Endodermal cell (in vitro differentiated cells): ENCODE results near the gene NPY2R. TPM values are rescaled to one million over a fixed set of nuclear protein-coding genes. Genes with fewer than 3 reads are reported as not detected.

Experiments
- DNase-seq: peaks from one replicate; pipeline ENCODE4 v3.0.0-alpha.2; 2017
- H3K27ac ChIP-seq: 2 replicates; pipeline ENCODE4 v1.5.1; 2013; ENCODE audit warnings: mild to moderate bottlenecking, low read depth, low read length, moderate library complexity
- H3K27me3 ChIP-seq: 2 replicates; pipeline ENCODE4 v1.6.1; 2013; ENCODE audit warnings: mild to moderate bottlenecking, low read length, moderate library complexity; ENCODE audit not compliant: insufficient read depth, control insufficient read depth, poor library complexity, severe bottlenecking
- H3K36me3 ChIP-seq: 2 replicates; pipeline ENCODE4 v1.7.0; 2013; ENCODE audit warnings: mild to moderate bottlenecking, low read length, moderate library complexity; ENCODE audit not compliant: control insufficient read depth, insufficient read depth
- H3K4me1 ChIP-seq: one replicate; pipeline ENCODE4 v1.7.0; 2013; ENCODE audit warnings: low read length; ENCODE audit not compliant: control insufficient read depth, insufficient read depth
- H3K4me3 ChIP-seq: 2 replicates; pipeline ENCODE4 v1.5.1; 2013; ENCODE audit warnings: mild to moderate bottlenecking, low read length, moderate library complexity
- H3K9ac ChIP-seq: 2 replicates; pipeline ENCODE4 v1.6.1; 2013; ENCODE audit warnings: mild to moderate bottlenecking, low read length, moderate library complexity; ENCODE audit not compliant: poor library complexity, severe bottlenecking; ENCODE audit errors: extremely low read depth
- H3K9me3 ChIP-seq: 2 replicates; pipeline ENCODE4 v1.6.1; 2013; ENCODE audit warnings: mild to moderate bottlenecking, low read length, moderate library complexity; ENCODE audit not compliant: control insufficient read depth
- H3K27ac Mint-ChIP-seq: 2 replicates; pipeline ENCODE4 v1.8.0; 2020; ENCODE audit warnings: mixed read lengths
- H3K27me3 Mint-ChIP-seq: 2 replicates; pipeline ENCODE4 v1.8.0; 2021; ENCODE audit warnings: mild to moderate bottlenecking, mixed read lengths; ENCODE audit not compliant: insufficient read depth
- H3K36me3 Mint-ChIP-seq: 2 replicates; pipeline ENCODE4 v1.8.0; 2020; ENCODE audit warnings: low read depth, mixed read lengths
- H3K4me1 Mint-ChIP-seq: 2 replicates; pipeline ENCODE4 v1.8.0; 2020; ENCODE audit warnings: mixed read lengths
- H3K4me3 Mint-ChIP-seq: 2 replicates; pipeline ENCODE4 v1.8.0; 2020; ENCODE audit warnings: mild to moderate bottlenecking, moderate library complexity, mixed read lengths
- H3K9me3 Mint-ChIP-seq: 2 replicates; pipeline ENCODE4 v1.8.0; 2020; ENCODE audit warnings: mild to moderate bottlenecking, mixed read lengths
- CTCF ChIP-seq: fragments of 200-600 bp; sonication (generic); conservative IDR thresholded peaks from 2 replicates; pipeline ENCODE4 v1.5.0; 2021; ENCODE audit warnings: antibody characterized with exemption, mild to moderate bottlenecking
- WGBS, 2 experiments: methylation state at CpG; one replicate each; pipeline versions ENCODE4 v1.1.5 to v1.1.7; 2013; ENCODE audit warnings: missing lambda C conversion rate in 2 of 2, mixed read lengths in 1 of 2; ENCODE audit not compliant: insufficient coverage in 1 of 2, insufficient read length in 1 of 2; 5-methylcytosine and 5-hydroxymethylcytosine counted together
- total RNA-seq, 2 donors: library from RNA; stranded (reverse); fragmentation: NEBNext Ultra II Directional in 1 of 2; extraction: Animal tissue kit (Norgen Biotek cat#: 25700) in 1 of 2; gene quantifications; 2 replicates in 1 of 2; 3 replicates in 1 of 2; pipeline ENCODE4 v1.2.1, GENCODE V29; 2021

Gene NPY2R
- total RNA-seq, 2 donors from 2014 or later, result not detected

- no peaks in the 10 kb centered on the region for H3K36me3 Mint-ChIP-seq
- no peaks in the 10 kb centered on the region for H3K27me3 Mint-ChIP-seq
- TF ChIP-seq CTCF, result no peak
- 76 to 77% methylated on average over 3 to 4 of the region's 4 CpGs for WGBS, 2 experiments
- Histone ChIP-seq H3K9ac (no peak overlapping the region), H3K9me3 (no peaks in the 10 kb centered on the region), H3K4me1 (no peaks in the 10 kb centered on the region), H3K27me3 (no peaks in the 10 kb centered on the region), H3K4me3 (no peak overlapping the region), H3K36me3 (no peaks in the 10 kb centered on the region), H3K27ac (no peak overlapping the region)
- no peak overlapping the region for H3K4me3 Mint-ChIP-seq
- H3K9me3 Mint-ChIP-seq, result no peaks in the 10 kb centered on the region
- no peak overlapping the region for H3K27ac Mint-ChIP-seq
- no peaks in the 10 kb centered on the region for H3K4me1 Mint-ChIP-seq
- no peak for DNase-seq
These were observed 37.9 kb upstream of the NPY2R start for GRCh38 chr4:155170569-155170968.

- Mint-ChIP-seq H3K36me3 (no peaks in the 10 kb centered on the region), H3K9me3 (no peaks in the 10 kb centered on the region)
- H3K9me3 ChIP-seq, result no peaks in the 10 kb centered on the region
These were observed 35.1 kb upstream of the NPY2R start for GRCh38 chr4:155173371-155173770.

GRCh38 chr4:155174668-155175067 is 33.8 kb upstream of the NPY2R start:
- 100% methylated on average over 1 of the region's 1 CpG; no CpG with 5 or more reads in 1 of the 2 experiments for WGBS, 2 experiments

More at GRCh38 chr4:155173371-155173770, 35.1 kb upstream of the NPY2R start:
- Histone ChIP-seq H3K4me3 (no peak overlapping the region), H3K27ac (no peak overlapping the region), H3K36me3 (no peaks in the 10 kb centered on the region), H3K27me3 (no peaks in the 10 kb centered on the region), H3K4me1 (no peaks in the 10 kb centered on the region), H3K9ac (no peak overlapping the region)
- H3K27me3 Mint-ChIP-seq, result no peaks in the 10 kb centered on the region
- DNase-seq, result no peak
- WGBS, 2 experiments, result 94% methylated on average over 4 of the region's 4 CpGs; no CpG with 5 or more reads in 1 of the 2 experiments
- TF ChIP-seq CTCF, result no peak
- H3K27ac Mint-ChIP-seq, result no peak overlapping the region
- H3K4me1 Mint-ChIP-seq, result peaks cover 2% of the 10 kb centered on the region
- H3K4me3 Mint-ChIP-seq, result no peak overlapping the region

More at GRCh38 chr4:155174668-155175067, 33.8 kb upstream of the NPY2R start:
- H3K36me3 ChIP-seq, result no peaks in the 10 kb centered on the region
- H3K27ac ChIP-seq, result no peak overlapping the region
- DNase-seq, result no peak
- Mint-ChIP-seq H3K9me3 (no peaks in the 10 kb centered on the region), H3K4me1 (peaks cover 2% of the 10 kb centered on the region), H3K4me3 (no peak overlapping the region), H3K27me3 (no peaks in the 10 kb centered on the region), H3K36me3 (no peaks in the 10 kb centered on the region), H3K27ac (no peak overlapping the region)
- no peaks in the 10 kb centered on the region for H3K9me3 ChIP-seq
- no peak for TF ChIP-seq CTCF
- H3K4me3 ChIP-seq, result no peak overlapping the region
- no peaks in the 10 kb centered on the region for H3K27me3 ChIP-seq
- H3K9ac ChIP-seq, result no peak overlapping the region
- no peaks in the 10 kb centered on the region for H3K4me1 ChIP-seq
